GM12878 (cell line): ENCODE results near the gene PLAAT5. TPM values are rescaled to one million over a fixed set of nuclear protein-coding genes. Genes with fewer than 3 reads are reported as not detected.

ENCODE experiments used
- ATAC-seq: fragments of 200-7000 bp; cut with Tn5 transposase; 3 replicates; pipeline ENCODE4 v1.9.1; 2020; ENCODE audit warnings: mild to moderate bottlenecking, moderate library complexity
- BruUV-seq: library from RNA; stranded (reverse); fragments of 400-500 nt; replicated peaks from 2 replicates; lab custom pipeline; 2021; lab: Mats Ljungman, UMichigan
- CTCF ChIA-PET: fragments of 300-600 bp; sonication (Branson Sonifier 250); formaldehyde crosslinking; extraction: SDS; loops from one replicate; lab custom pipeline; 2021; ENCODE audit warnings: inconsistent platforms; lab: Yijun Ruan, JAX
- POLR2A ChIA-PET: fragments of 350-600 bp; formaldehyde crosslinking; extraction: SDS; loops from one replicate; lab custom pipeline; 2021; ENCODE audit warnings: inconsistent platforms; lab: Charles Lee
- RAD21 ChIA-PET: fragments of 300-600 bp; sonication (Branson Sonifier 250); formaldehyde crosslinking; loops from one replicate; lab custom pipeline; 2023; ENCODE audit warnings: antibody characterized with exemption; ENCODE audit not compliant: unreplicated experiment; lab: Charles Lee
- SMC1A ChIA-PET: fragments of 300-600 bp; sonication (Branson Sonifier 250); formaldehyde crosslinking; loops from one replicate; lab custom pipeline; 2023; ENCODE audit not compliant: unreplicated experiment, uncharacterized antibody; lab: Charles Lee
- DNase-seq: peaks from one replicate; pipeline ENCODE4 v3.0.0-alpha.2; 2011; ENCODE audit warnings: low read depth, low spot score
- FAIRE-seq: peaks from 3 replicates; lab custom pipeline; 2011; peaks lifted over from hg19 to GRCh38; lab: Jason Lieb, UNC
- H2AFZ ChIP-seq: 2 replicates; pipeline ENCODE4 v1.6.0; 2011; ENCODE audit warnings: low read depth, low read length, control low read depth; ENCODE audit not compliant: control insufficient read depth
- H3K27ac ChIP-seq: 2 replicates; pipeline ENCODE4 v1.5.1; 2011; ENCODE audit warnings: control low read depth; ENCODE audit not compliant: control insufficient read depth, insufficient read depth
- H3K27me3 ChIP-seq, 2 experiments: replicated peaks in 1 of 2; 2 replicates each; pipeline versions ENCODE4 v1.6.0 to v1.6.1; 2011; ENCODE audit warnings: low read length in 1 of 2; ENCODE audit not compliant: control insufficient read depth in 2 of 2, insufficient read depth in 2 of 2
- H3K36me3 ChIP-seq, 2 experiments: 2 replicates each; pipeline ENCODE4 v1.5.1; 2011; ENCODE audit warnings: low read length in 1 of 2; ENCODE audit not compliant: control insufficient read depth in 2 of 2, insufficient read depth in 2 of 2
- H3K4me1 ChIP-seq: 2 replicates; pipeline ENCODE4 v1.6.1; 2011; ENCODE audit warnings: mild to moderate bottlenecking, low read length, moderate library complexity, mixed read lengths; ENCODE audit not compliant: control insufficient read depth, insufficient read depth
- H3K4me2 ChIP-seq: 2 replicates; pipeline ENCODE4 v1.6.0; 2011; ENCODE audit warnings: control low read depth; ENCODE audit not compliant: control insufficient read depth, insufficient read depth
- H3K4me3 ChIP-seq: fragments of 200-600 bp; sonication (generic); 2 replicates; pipeline ENCODE4 v1.5.1; 2016
- H3K79me2 ChIP-seq: 2 replicates; pipeline ENCODE4 v1.6.0; 2011; ENCODE audit warnings: low read length; ENCODE audit not compliant: control insufficient read depth, insufficient read depth
- H3K9ac ChIP-seq: 2 replicates; pipeline ENCODE4 v1.8.0; 2011; ENCODE audit warnings: low read length, control low read depth, mixed read lengths; ENCODE audit not compliant: control insufficient read depth, insufficient read depth
- H3K9me3 ChIP-seq: replicated peaks from 3 replicates; pipeline ENCODE4 v1.5.1; 2011; ENCODE audit warnings: mild to moderate bottlenecking, low read length; ENCODE audit not compliant: control insufficient read depth, insufficient read depth
- H4K20me1 ChIP-seq: 2 replicates; pipeline ENCODE4 v1.6.0; 2011; ENCODE audit not compliant: control insufficient read depth, insufficient read depth
- MEF2A ChIP-seq: IDR thresholded peaks from 2 replicates; pipeline ENCODE4 v1.6.1; 2011; ENCODE audit warnings: low read depth, mild to moderate bottlenecking, low read length, moderate library complexity; ENCODE audit not compliant: insufficient read depth
- RUNX3 ChIP-seq: IDR thresholded peaks from 2 replicates; pipeline ENCODE4 v1.6.1; 2012; ENCODE audit warnings: low read length, inconsistent platforms
- SIX5 ChIP-seq: IDR thresholded peaks from 2 replicates; pipeline ENCODE4 v1.6.1; 2011; ENCODE audit warnings: mild to moderate bottlenecking, low read depth, low read length, moderate library complexity; ENCODE audit not compliant: severe bottlenecking
- SPI1 ChIP-seq: IDR thresholded peaks from 2 replicates; pipeline ENCODE4 v1.6.1; 2011; ENCODE audit warnings: low read depth, mild to moderate bottlenecking, low read length, moderate library complexity, borderline replicate concordance; ENCODE audit not compliant: insufficient read depth
- STAT3 ChIP-seq: IDR thresholded peaks from 2 replicates; pipeline ENCODE4 v1.6.1; 2011; ENCODE audit warnings: low read depth, low read length, improper control_type of control experiment
- WGBS: methylation state at CpG from one replicate; pipeline ENCODE4 v1.1.6; 2016; ENCODE audit warnings: low lambda C conversion rate; ENCODE audit not compliant: insufficient replicate concordance, insufficient coverage; ENCODE audit errors: missing lambda C conversion rate; 5-methylcytosine and 5-hydroxymethylcytosine counted together
- in situ Hi-C: fragments of 300-500 bp; cut with MboI; formaldehyde crosslinking; loops from 9 replicates; pipeline ENCODE4 v1.14.3; 2018; ENCODE audit warnings: mixed read lengths
- intact Hi-C: fragments of 100-400 bp; cut with micrococcal nuclease; formaldehyde crosslinking; loops from one replicate; pipeline ENCODE4 v1.14.2; 2022; ENCODE audit not compliant: unreplicated experiment
- polyA plus RNA-seq, 11 experiments: library from polyadenylated mRNA; depleted of rRNA in 4 of 11; unstranded in 6 of 11; stranded (reverse) in 5 of 11; fragments of >200 nt; fragmentation: Nextera tagmentation in 4 of 11; fragmentation: Illumina TruSeq in 1 of 11; extraction: Ambion mirVana in 4 of 11; extraction: Trizol in 1 of 11; gene quantifications; 1 replicate in 1 of 11; 2 replicates in 10 of 11; pipeline versions ENCODE4 v1.2.1 to v1.2.3, GENCODE V29; 2011 to 2016; ENCODE audit warnings: inconsistent platforms in 2 of 11, missing spikeins in 2 of 11, low read depth in 1 of 11
- total RNA-seq, 4 experiments: library from RNA; depleted of rRNA in 3 of 4; stranded (reverse); fragments of >200 nt in 3 of 4; fragmentation: Illumina TruSeq in 1 of 4; extraction: Trizol in 1 of 4; gene quantifications; 2 replicates each; pipeline versions ENCODE4 v1.2.1 to v1.2.3, GENCODE V29; 2013 to 2021
- TF ChIP-seq, protein P1 (sequence below): IDR thresholded peaks from 2 replicates; pipeline ENCODE4 v1.6.1; 2012; ENCODE audit warnings: low read depth, low read length, improper control_type of control experiment

Gene PLAAT5
- total and polyA plus RNA-seq, 10 of the 15 experiments (the other 5 are each of a cell fraction or from before 2014, with no cell fraction given), result not detected

DNA sequence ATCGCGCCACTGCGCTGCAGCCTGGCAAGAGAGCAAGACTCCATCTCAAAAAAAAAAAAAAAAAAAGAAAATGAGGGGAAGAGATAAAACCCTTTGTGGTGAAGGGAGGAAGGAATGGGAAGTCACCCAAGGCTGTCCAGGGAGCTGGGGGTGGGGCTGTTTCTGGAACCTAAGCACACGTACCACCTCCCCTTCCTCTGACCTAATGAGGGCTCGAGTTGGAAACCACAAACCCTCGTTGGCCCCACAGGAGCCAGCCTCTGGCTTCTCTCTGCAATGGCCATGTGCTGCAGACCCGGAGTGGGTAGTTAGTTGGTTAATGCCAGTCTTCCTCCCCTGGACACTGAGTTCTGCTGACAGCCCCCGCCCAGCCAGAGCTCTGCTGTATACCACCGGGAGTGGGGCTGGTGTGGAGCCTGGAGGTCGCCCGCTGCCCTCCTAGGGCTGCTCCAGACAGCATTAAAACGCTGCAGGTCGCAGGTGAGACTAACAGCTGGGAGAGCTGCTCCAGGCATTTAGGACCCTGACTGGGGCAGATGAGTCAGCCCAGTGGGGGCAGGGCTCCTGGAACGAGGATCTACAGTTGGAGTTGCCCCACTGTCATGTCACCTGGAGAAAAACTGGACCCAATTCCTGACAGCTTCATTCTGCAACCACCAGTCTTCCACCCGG is 15.0 kb upstream of the PLAAT5 start, which contains the start of gene LGALS12:
LGALS12 (plus strand) TSS at position 228 of the 672 bp plus-strand sequence; CDS start at position 603, 375 bp downstream.
- H3K9me3 ChIP-seq, result no peaks in the 10 kb centered on the region
- DNase-seq (no peak), ATAC-seq (no peak), FAIRE-seq (no peak)
- BruUV-seq, result no TSS peak
- no peak within 1 kb of the TSS for H3K9ac ChIP-seq
- no peak within 1 kb of the TSS for H3K27ac ChIP-seq
- peaks cover 5% of the 10 kb centered on the region; the same call in 1 of the 2 replicates for H3K4me1 ChIP-seq
- no peak for TF ChIP-seq STAT3
- no peak for TF ChIP-seq MEF2A
- peak; percentile 23 for TF ChIP-seq RUNX3
- no peak for TF ChIP-seq SIX5
- H3K4me2 ChIP-seq, result no peak within 1 kb of the TSS
- H3K36me3 ChIP-seq, result no peaks in the 10 kb centered on the region
- no peak within 1 kb of the TSS for H2AFZ ChIP-seq
- in situ Hi-C loops, result no loop called here
- intact Hi-C loops, result no loop called here
- ChIA-PET POLR2A (interaction anchor here (0.6 to 0.9 kb wide), 3 partner anchors 16 to 297 kb away, joined by 3 to 6 read pairs (median 3); no protein-coding TSS in a partner anchor), CTCF (interaction anchor here (0.7 to 1.0 kb wide), 2 partner anchors 68 to 233 kb away, joined by 3 read pairs; no protein-coding TSS in a partner anchor), RAD21 (no interaction called here), SMC1A (interaction anchor here (1.3 kb wide), 1 partner anchor 133 kb away, joined by 3 read pairs; no protein-coding TSS in a partner anchor)
- 5% methylated on average over 15 of the region's 15 CpGs for WGBS
- H4K20me1 ChIP-seq, result no peaks in the 10 kb centered on the region
- no peaks in the 10 kb centered on the region for H3K79me2 ChIP-seq
- H3K27me3 ChIP-seq, result no peaks in the 10 kb centered on the region
- H3K4me3 ChIP-seq, result no peak within 1 kb of the TSS

DNA sequence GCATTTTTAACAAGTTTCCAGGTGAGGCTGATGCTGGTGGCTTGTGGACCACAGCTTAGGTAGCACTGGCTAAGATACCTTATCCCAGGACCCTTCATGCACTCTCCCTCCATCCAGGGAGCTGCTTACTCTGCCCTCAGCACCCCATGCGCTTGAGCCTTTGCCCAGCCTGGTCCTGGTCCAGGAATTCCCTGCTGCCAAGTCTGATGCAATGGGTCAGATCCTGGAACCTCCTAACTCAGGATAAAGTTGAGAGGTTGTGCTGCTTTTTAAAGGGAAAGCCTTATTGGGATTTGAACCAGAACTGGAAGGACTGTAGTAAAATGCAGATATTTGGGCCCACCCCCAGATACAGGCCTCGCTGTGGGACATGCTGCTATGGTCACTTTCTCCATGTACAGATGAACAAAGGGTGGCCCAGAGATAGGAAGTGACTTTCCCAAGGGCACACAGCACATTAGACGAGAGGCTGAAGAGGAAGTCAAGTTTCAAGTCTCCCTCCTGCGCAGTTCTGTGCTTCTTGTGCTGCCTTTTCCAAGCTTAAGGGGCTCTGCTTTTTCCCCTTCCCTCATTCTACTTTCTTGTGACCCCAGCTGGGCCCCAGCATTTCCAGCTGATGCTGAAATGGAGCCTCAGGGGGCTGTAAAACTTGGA is 14.1 kb upstream of the PLAAT5 start:
- Histone ChIP-seq H3K9me3 (peaks cover 3% of the 10 kb centered on the region; the same call in 2 of the 3 replicates), H3K27ac (no peak overlapping the region), H3K4me1 (peaks cover 5% of the 10 kb centered on the region; the same call in 1 of the 2 replicates), H4K20me1 (no peaks in the 10 kb centered on the region), H3K36me3 (no peaks in the 10 kb centered on the region), H3K79me2 (no peaks in the 10 kb centered on the region), H3K9ac (no peak overlapping the region), H3K27me3 (no peaks in the 10 kb centered on the region), H3K4me2 (no peak overlapping the region), H3K4me3 (no peak overlapping the region), H2AFZ (no peak overlapping the region)
- FAIRE-seq, result no peak
- RAD21 ChIA-PET, result no interaction called here
- intact Hi-C loops (no loop called here), in situ Hi-C loops (no loop called here)
- 33% methylated on average over 4 of the region's 4 CpGs for WGBS
- no TSS peak for BruUV-seq
- CTCF ChIA-PET, result interaction anchor here (1.0 kb wide), 1 partner anchor 234 kb away, joined by 3 read pairs; no protein-coding TSS in a partner anchor
- 0 out of 2 replicates have a peak, but pooled peaks have one; percentile 8 for TF ChIP-seq SPI1
- TF ChIP-seq, protein P1, sequence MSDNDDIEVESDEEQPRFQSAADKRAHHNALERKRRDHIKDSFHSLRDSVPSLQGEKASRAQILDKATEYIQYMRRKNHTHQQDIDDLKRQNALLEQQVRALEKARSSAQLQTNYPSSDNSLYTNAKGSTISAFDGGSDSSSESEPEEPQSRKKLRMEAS, result no peak
- no peak for DNase-seq
- SMC1A ChIA-PET, result no interaction called here
- POLR2A ChIA-PET, result interaction anchor here (0.6 kb wide), 1 partner anchor 298 kb away, joined by 6 read pairs; no protein-coding TSS in a partner anchor
- ATAC-seq, result no peak
